Umbilical cord (tissue), 2 donors: ENCODE data around the gene ALPK3. TPM values are rescaled to one million over a fixed set of nuclear protein-coding genes. Genes with fewer than 3 reads are reported as not detected.

Source experiments
- DNase-seq: peaks from one replicate; pipeline ENCODE4 v3.0.0-alpha.2; 2015; ENCODE audit warnings: low spot score
- total RNA-seq: library from RNA; depleted of rRNA; stranded (reverse); fragments of >200 nt; gene quantifications from one replicate; pipeline ENCODE4 v1.2.3, GENCODE V29; 2014; ENCODE audit warnings: low replicate concordance; ENCODE audit not compliant: insufficient read depth

ALPK3 gene
- total RNA-seq, 1 donor from 2014 or later = 7.9 TPM

DNA sequence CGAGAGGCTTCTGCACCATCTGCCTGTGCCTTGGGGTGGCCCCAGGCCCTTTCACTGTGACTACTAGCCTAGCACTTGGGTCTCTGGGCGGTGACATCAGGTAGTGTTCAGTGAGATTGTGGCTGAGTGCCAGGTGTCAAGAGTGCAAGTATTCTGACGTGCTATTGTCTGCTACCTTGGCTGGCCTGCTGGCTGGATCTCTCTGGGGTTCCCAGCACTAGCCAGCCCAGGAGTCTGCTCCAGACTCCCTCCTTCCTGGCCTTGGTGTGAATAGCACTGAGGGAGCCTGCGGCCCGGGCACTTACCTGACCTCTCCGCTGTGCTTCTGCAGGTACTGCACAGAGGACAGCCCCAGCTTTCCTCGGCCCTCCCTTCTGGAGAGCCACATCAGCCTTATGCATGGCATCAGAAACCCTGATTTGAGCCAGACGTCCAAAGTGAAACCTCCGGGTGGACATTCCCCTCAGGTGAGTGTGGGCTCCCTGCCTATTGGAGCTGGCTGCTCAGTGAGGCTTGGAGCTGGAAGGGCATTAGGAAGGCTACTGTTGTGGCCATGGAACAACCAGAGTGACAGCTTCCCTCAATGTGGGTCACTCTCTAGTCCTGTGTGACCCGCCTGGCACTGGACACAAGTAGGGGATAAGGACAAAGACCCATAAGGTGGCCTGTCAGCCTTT, 17.5 kb upstream of the ALPK3 start:
- DNase-seq = no peak

DNA sequence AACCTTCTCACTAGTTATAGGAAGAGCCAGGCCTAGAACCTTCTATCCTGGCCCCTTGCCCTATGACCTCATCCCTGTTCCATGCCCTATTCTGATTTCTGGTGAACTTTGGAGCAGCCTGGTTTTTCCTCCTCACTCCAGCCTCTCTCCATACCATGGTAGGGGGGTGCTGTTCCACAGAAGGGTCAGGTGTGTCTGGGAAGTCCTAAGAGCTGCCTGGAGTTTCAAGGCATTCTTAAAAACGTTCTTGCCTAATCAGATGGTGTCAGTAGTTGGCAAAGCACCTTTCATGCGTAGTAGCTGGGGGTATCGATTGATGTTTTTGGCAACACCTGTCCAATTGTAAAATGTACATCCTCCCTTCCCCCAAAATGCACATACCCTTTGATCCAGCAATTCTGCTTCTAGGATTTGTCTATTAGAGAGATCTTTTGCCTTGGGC, 16.8 kb upstream of the ALPK3 start:
- DNase-seq = no peak

DNA sequence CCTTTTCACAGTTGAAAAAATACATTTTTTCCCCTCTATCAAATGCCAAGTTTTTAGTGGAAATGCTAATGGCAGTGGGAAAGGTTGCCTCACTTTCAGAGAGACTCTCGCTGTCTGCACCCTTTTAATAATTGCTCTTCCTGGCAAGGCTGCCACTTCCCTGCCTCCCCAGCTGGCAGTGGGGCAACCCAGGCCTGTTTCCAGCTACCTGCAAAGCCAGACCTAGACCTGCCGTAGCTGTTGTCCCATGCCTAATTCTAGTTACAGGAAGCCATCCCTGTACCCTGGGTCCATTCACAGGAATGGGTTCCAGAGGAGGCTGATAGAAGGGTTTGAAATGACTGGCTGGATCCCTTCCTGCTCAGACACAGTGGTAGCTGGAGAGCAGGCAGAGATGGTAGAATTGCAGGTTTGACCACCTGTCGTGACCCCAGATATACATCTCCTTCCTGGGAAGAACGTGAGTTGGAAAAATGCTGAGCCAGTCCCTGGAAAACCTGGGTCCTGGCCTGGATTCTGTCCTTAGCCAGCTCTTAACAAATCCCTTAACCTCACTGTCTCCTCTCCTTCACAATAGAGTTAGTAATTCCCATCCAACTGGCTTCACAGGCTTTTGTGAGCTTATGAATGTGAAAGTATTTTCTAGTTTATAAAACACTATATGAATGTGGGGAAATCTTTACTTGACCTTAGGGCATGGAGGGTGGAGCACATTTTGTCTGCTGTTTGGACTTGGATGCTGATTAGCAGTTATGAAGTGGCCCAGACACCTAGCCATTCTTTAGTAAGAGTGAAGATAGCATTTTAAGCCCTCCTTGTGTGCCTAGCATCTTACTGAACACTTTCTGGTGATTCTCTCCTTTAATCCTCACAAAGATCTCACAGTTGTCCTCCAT, 12.9 kb upstream of the ALPK3 start:
- no peak for DNase-seq

DNA sequence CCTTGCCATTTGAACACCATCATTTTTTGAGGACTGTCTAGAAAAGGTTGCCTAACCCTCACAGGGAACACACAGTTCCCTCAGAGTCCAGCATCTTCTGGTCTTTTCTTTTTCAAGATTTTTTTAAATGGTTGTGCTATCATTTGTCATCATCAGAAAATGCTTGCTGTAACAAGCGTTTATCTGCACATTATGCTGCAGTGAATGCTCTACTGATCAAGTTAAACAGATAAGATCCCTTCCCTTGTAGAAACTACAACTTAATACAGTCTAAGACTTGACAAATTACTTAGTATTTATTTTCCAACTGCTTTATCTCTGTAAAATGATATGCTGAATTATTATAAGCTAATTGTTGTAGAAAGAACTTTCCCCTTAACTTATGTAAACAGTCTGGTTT, 11.9 kb upstream of the ALPK3 start:
- peak; percentile 19 for DNase-seq

DNA sequence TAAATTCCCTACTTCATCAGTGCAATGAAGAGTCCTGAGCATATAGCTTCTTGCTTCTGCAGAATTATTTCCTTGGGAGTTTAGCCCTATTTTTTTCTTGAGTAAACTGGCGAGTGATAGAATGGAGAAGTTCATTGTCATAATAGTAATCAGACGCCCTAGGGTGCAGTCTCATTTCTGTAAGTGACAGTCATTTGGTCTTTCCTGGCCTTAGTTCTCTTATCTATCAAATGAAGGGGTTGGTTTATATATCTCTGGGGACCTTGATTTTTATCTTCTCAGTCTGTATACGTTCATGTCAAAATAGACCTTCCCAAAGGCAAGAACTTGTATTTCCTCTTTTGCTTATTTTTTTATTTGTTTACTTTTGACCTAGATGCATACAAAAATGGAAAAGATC, 9.9 kb upstream of the ALPK3 start:
- no peak for DNase-seq

DNA sequence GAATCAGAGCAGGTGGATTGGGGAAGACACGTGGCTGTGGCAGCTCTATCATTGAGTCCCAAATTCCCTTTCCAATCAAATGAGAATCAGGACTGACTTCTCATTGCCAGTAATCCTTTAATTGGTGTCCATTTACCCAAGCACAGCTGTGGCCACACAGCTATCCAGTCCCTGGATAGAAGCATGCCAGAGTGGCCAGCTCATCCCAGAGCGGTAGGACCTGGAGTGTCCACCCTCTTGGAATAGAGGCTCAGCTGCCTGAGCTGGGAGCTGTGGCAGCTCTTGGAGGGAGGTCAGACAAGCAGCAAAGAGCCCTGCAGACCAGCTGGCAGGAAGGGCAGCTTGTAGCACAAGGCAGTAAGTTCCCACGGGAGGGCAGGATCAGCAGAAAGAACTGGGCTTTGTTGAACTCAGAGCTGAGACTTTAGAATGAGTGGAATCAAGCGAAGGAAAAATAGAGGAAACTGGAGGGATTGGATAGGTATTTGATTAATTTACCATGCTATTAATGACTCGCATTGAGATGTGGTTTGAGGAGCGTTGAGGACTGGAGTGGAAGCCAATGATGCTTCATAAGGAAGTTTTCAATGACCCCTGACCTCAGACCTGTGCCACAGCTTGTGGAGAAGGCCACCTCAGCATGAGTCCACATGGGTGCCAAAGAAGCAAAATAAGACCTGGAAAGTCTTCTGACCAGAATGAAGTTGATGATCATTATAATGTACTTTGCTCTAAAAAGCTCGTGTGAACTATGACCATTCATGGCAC, 6.9 kb upstream of the ALPK3 start:
- DNase-seq = no peak

DNA sequence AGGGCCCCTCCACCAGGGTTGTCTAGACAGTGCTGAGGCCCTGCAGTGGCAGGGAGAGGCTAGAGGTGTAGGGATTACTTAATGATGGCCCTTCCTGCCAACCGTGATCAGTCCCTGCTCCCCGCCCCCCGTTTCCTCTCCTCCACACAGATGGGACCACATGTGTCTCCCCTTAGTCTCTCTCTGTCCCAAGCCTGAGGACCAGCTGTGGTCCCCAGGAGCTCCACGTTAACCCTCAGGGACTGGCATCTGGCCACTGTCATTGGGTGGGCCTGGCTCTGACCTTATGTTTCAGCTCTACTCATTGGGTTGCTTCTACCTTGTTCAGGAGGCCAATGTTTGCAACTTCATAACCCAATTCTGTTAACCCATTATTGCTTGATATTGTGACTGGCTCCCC, 6.0 kb upstream of the ALPK3 start:
- DNase-seq = no peak

DNA sequence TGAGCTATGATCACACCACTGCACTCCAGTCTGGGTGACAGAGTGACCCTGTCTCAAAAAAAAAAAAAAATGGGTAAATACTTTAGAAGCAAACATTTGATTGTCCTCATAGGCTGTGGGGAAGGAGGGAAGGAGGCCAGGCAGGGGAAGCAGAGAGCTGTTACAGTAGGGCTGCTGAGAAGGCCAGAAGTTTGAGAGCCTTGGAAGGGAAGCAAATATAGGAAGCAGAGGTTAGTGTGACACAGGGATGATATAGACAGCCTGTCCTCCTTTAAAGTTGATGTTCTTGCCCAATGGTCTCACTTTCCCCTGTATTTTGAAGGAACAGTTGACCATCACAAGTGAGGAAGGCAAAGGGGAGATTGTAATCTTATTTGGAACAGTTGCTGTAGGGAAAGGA, 5.3 kb upstream of the ALPK3 start:
- DNase-seq = no peak

DNA sequence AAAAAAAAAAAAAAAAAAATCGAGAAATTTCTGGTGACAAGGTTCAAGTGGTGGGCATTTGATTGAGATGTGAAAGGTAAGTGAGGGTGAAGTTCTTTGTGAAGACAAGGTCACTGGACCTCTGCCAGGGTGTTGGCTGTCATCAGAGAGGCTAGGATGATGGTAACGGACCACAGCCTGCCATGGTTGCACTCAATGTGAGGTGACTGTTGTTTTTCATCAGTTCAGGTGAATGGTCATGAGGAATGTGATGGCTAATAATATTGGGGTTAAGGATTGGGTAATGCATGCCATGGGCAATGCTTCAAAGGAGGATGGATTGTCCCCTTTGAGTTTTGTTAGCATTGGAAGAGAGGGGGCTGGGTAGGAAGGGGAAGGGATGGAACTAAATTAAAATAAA, 4.3 kb upstream of the ALPK3 start:
- no peak for DNase-seq

DNA sequence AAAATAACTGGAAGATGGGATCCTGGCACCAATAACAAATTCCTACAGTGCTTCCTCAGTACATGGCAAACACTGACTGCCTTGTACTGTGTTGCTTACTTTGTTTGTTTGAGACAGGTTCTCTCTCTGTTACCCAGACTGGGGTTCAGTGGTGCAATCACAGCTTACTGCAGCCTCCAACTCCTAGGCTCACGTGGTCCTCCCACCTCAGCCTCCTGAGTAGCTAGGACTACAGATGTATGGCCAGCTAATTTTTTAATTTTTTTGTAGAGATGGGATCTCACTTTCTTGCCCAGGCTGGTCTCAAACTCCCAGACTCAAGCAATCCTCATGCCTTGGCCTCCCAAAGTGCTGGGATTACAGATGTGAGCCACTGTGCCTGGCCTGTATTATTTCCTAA, 3.7 kb upstream of the ALPK3 start:
- no peak for DNase-seq

DNA sequence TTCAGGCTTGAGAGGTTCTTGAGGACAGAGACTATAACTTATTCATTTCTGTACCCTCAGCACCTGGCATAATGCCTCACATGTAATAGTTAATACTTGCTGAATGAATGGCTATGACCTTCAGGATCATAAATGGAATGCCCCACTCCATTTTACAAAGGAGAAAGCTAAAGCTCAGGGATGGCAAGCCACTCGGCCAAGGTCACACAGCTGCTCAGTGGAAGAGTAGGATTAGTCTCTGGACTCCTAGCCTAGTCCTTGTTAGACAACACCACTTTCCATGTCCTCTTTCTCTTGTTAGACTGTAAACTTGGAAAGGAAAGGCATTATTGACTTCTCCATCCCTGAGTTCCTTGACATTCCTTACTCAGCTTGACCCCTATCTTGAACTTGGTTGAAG, 3.2 kb upstream of the ALPK3 start:
- DNase-seq = no peak

DNA sequence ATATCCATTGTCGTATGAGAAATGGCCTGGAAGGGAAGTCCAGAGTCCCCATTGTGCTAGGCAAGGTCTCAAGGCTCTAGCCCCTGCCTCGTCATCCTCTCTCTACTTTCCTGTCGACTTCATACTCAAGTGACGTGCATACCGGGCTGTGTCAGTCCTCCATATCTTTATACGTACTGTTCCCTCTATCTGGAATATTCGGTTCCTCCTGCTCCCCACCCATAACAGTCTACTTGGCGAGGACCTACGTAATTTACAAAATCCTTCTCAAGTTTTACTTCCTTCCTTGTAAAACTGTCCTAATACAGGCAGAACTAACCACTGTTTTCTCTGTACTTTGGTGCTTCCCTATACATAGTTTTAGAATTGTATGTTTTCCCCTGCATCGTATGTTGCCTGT, 2.2 kb upstream of the ALPK3 start:
- no peak for DNase-seq

DNA sequence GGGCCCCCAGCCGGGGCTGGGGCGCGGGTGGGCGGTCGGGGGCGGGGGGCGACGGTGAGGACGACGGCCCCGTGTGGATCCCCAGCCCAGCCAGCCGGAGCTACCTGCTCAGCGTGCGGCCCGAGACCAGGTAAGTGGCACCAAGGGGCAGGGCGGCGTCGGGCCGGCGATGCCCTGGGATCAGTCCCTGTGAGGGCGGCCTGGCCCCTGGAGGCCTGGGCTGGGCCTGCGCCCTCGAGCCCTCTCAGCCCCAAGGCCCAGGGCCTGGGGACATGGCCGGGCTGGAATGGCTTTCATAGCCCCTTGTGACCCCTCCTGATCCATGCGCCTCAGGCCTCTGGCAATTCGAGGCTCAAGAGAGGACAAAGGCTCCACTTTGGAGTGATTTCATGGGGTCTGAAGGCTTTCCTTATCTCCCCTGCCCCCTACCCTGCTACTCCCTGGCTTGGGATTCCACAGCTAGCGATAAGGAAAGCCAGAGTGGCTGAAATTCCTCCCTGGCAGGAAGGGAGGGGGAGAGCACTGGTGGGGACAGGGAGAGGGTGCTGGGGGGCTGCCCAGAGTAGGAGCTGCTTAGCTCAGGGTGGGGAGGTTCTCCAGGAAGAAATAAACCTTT, 418 bp downstream of the ALPK3 start:
- DNase-seq = peak; percentile 71

DNA sequence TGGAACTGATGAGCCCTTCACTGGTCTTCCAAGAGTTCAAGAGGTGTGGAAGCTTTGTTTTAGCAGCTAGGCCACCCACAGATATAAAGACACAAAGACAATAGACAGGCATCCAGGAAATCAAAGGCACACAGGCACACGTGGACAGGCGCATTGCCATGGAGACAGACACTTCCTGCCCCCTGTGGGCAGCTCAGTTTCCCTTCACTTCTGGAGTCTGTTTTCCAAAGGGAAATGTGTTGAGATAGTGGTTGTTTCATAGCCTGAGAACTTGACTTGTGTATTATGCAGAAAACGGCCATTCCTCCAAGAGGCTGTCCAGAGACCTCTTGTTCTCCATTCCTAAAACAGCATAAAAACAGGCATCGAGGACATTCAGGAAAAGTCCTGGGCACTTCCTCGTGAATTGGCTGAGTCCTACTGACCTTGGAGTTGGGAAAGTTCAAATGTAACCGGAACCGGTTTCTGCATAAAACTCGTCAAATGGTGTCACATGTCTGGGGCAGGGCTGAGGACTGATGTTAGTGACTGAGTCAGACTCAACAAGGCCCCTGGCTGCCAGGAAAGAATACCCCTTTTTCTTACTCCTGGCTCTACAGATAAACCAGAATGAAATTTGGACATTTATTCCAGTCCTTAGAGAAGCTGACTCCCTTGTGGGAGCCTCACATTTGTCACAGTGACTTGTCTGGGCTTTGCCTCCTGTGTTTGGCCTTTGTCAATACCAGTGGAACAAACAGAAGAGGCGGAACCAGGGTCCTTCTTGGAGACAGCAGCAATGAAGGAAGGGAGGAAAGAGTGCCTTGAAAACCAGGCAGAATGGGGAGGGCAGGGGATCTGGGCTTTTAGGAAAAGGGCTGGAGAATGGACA, 1.3 kb downstream of the ALPK3 start:
- DNase-seq = peak; percentile 48

DNA sequence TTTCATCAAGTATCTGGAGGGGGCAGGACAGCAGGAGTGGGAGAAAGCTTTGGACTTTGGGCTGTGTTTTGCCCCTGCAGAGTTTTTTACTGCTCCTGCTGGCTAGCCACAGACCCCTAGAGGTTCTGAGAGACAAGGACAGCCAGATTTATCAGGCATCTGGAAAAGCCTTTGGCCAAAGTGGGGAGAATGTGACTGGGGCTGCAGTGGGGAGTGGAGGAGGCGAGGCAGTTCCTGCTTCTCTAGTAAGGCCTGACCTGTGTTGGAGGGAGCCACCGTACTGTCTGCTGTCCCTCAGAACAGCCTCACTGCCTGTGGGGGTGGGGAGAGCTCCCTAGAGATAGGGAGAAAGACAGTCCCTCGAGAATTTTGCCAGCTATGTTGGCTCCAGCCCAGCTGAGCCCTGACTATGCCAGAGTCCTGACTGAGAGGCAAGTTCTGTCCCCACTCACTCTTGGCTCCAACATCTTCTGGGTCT, 2.2 kb downstream of the ALPK3 start:
- peak; percentile 34 for DNase-seq

DNA sequence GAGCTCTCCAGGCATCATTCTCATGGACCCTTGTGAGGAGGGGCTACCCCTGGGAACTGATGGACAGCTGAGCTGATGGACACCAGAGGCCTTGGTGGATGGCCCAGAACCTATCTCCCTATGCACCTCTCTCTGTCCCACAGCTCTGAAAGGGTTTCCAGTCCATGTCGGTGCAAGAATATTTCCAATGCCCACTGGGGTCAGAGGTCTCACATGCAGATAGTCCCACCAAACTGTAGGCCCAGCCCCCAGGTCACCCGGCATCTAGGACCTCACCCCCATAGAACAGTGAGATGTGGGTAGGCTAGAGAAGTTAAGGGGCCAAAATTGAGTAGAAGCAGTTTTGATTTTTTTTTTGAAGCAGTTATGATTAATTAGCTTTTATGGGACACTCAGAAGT, 2.6 kb downstream of the ALPK3 start:
- no peak for DNase-seq

DNA sequence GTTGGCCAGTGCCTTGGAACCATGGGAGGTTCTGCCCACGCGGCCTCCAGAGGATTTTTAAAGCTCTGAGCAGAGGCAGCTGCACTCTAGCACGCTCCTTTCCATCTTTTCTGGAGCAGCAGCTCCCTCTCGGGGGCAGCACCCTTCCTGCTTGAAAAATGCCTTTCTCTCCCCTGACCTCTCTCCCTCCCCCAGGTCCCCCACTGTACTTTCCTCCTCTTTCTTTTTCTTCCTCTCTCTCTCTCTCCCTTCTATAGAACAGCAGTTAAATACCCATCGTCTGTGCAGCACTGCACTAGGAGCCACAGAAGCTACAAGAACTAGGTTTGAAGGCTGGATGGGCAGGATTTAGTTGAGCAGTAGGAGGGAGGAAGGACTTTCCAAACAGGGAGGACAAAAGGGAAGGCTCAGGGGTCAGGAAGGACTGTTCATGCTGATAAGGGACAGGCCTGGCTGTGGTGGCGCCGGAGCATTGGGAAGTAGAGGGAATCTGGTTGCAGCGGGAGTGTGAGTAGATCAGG, 4.4 kb downstream of the ALPK3 start:
- DNase-seq = peak; percentile 53

DNA sequence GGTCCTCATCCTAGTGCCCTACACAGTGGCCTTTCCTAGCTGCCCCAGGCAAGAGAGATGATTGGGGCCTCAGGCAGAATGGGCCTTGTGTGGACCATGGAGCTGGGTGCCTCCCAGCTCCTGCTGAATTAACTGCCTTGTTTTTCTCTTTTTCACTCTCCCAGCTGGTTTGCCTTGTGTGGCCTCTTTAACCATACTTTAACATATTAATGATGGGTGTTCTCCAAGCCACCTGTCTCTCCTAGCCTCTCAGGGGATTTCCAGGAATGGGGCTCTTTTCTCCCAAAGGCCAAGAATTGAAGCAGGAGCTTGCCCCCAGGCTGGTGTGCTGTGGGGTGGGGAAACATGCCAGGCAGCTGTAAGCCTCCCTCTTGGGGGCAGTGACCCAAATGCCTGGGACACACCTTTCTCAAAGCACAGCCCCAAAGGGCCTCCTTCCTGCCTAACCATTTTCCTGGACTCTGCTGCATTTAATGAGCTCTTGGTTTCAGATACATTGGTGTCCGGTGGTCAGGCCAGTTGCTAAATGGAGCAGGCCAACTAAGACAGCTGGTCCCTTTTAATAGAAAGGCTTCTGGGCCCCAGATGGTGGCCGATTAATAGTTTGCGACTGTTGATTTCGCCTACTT, 5.6 kb downstream of the ALPK3 start:
- DNase-seq = no peak

DNA sequence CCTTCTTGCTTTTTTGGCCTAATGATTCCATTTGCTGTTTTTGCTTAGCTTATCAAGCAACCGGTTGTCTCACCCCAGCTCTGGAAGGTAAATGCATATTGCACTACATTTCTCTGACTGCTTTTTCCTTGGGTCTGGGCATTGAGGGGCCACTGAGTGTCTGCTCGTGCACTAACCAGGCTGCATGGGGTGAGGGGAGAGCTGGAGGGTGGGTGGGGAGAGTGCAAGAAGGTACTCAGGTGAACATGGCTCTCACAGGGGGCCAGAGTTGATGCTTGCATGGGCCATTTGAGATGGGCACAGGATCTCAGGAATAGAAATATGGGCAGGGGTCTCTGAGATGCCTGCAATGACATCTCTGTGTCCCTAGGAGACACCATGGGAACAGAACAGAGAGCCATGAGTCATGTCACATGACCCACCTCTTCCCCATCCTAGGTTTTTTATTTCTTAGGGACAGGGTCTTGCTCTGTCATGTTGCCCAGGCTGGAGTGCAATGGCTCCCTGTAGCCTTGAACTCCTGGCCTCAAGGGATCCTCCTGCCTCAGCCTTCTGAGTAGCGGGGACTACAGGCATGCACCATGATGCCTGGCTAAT, 6.2 kb downstream of the ALPK3 start:
- DNase-seq = no peak
